ENCODE results near the gene KLF3.
"Not testable (repeated sequence)": the region's sequence is repeated elsewhere in the genome, so short reads cannot be mapped to it uniquely, and the experiment has no call there.

The KLF3 gene

DNA sequence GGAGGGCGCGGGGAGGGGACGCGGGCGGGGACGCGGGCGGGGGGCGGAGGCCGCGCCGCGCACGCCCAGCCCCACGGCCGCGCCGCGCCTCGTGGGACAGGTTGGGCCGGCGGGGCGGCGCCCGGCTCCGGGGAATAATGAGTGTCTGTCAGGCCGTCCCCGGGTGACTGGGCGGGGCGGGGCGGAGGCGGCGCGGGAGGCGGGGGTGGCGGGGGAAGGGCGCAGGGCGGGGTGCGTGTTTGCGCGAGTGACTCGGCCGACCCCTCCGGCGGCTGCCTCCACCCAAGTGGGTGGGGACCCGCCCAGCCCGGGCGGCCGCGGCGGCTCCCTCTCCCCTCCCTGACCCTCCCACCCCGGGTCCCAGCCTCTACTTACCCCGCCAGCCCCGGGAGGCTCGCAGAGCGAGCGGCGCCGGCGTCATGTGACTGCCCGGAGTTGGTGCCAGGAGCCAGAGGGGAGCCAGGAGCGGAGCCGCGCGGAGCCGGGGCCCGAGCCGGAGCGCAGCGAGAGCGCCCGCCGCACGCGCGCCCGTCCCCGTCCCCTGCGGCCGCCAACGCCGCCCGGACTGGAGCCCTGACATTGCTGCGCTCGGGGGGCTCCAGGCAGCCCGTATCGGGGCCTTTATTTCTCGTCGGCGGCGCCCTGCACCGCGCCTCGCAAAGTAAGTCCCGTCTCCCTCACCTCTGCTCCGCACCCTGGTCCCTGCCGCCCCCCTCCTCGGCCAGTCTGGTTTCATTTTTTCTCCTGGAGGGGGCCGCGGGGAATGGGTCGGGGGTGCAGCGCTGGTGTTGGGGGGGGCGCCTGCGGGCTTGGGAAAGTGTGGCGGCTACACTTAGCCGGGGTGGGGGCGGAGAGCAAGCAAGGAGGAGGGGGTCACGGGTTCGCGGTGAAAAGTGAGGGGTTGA, at the start of gene KLF3:
Gene KLF3, plus strand, starts transcription at position 399 of the 905 bp plus-strand sequence. CDS start 16,427 bp downstream, outside the sequence.
- Histone ChIP-seq H3K9me3 (ENCODE audit: control insufficient read depth, insufficient read depth, low read length) (no peaks in the 10 kb centered on the region), H3K27ac (ENCODE audit: low read length) (no peak within 1 kb of the TSS), H3K4me3 (ENCODE audit: low read length) (peak within 1 kb of the TSS; percentile 64; the same call in 1 of the 2 replicates), H3K4me1 (ENCODE audit: control insufficient read depth, insufficient read depth, low read length) (no peaks in the 10 kb centered on the region; the same call in 1 of the 2 replicates), H3K27me3 (ENCODE audit: control insufficient read depth, insufficient read depth, low read length) (peaks cover 5% of the 10 kb centered on the region; the same call in 1 of the 2 replicates), H3K36me3 (ENCODE audit: control insufficient read depth, insufficient read depth, low read length) (no peaks in the 10 kb centered on the region)
- DNase-seq (ENCODE audit: low read depth, low spot score): no peak
- no CpG with 5 or more reads among the region's 110 CpGs for WGBS (ENCODE audit: insufficient coverage, insufficient read length)

DNA sequence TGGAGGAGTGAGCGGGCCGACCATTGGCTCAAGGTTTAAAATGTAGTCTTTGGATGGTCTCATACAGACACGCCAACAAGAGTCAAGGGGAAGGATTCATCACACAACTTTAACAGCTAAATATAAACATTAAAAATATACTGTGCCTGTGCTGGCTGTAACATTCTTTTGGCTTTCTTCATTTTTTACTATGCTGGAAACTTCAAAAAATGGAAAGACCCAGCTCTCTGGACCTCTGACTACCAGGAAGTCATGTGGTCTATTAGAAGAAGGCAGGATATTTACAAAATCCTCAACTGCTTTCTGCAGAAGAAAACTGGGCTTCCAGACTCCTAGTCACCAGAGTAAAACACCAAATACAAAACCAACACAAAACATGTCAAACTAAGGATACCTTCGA, 49.8 kb upstream of the KLF3 start:
- H3K27ac ChIP-seq (ENCODE audit: low read length): no peak overlapping the region
- no peaks in the 10 kb centered on the region for H3K4me1 ChIP-seq (ENCODE audit: control insufficient read depth, insufficient read depth, low read length)
- H3K9me3 ChIP-seq (ENCODE audit: control insufficient read depth, insufficient read depth, low read length): no peaks in the 10 kb centered on the region
- no peaks in the 10 kb centered on the region for H3K36me3 ChIP-seq (ENCODE audit: control insufficient read depth, insufficient read depth, low read length)
- no peak overlapping the region for H3K4me3 ChIP-seq (ENCODE audit: low read length)
- no peak for DNase-seq (ENCODE audit: low read depth, low spot score)
- WGBS (ENCODE audit: insufficient coverage, insufficient read length): no CpG with 5 or more reads among the region's 4 CpGs
- H3K27me3 ChIP-seq (ENCODE audit: control insufficient read depth, insufficient read depth, low read length): no peaks in the 10 kb centered on the region

DNA sequence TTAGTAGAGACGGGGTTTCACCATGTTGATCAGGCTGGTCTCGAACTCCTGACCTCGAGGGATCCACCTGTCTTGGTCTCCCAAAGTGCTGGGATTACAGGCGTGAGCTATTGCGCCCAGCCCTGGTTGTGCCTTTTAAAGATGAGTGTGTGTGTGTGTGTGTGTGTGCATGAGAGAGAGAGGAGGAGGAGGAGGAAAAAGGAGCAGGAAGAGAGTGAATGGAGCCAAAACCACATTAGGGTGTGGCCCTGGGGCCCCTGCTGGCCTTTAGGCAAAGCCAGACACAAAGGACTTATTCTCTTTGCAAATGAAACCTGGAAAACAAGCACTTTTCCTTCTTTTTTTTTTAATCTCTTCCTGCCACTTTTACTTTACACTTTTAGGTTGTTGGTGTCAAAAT, 48.2 kb upstream of the KLF3 start:
- Histone ChIP-seq H3K9me3 (ENCODE audit: control insufficient read depth, insufficient read depth, low read length) (no peaks in the 10 kb centered on the region), H3K27ac (ENCODE audit: low read length) (no peak overlapping the region), H3K36me3 (ENCODE audit: control insufficient read depth, insufficient read depth, low read length) (no peaks in the 10 kb centered on the region), H3K4me3 (ENCODE audit: low read length) (no peak overlapping the region), H3K4me1 (ENCODE audit: control insufficient read depth, insufficient read depth, low read length) (no peaks in the 10 kb centered on the region), H3K27me3 (ENCODE audit: control insufficient read depth, insufficient read depth, low read length) (no peaks in the 10 kb centered on the region)
- WGBS (ENCODE audit: insufficient coverage, insufficient read length): no CpG with 5 or more reads among the region's 5 CpGs
- DNase-seq (ENCODE audit: low read depth, low spot score): no peak

DNA sequence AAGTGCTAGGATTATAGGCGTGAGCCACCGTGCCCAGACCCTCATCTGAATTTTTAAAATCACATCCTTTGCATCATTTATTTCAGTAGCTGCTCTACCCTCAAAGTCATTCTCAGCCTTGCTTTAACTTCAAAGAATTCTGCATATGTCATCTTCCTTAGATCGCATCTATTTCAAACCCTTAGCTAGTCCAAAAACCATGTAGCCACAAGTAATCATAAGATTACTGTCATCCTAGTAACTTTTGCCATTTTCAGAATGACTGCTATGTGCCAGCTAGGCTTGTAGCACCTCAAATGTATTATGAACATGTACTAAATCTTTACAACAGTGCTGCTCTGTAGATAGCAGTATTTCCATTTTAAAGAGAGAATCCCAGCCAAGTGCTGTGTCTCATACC, 45.5 kb upstream of the KLF3 start:
- H3K9me3 ChIP-seq (ENCODE audit: control insufficient read depth, insufficient read depth, low read length): no peaks in the 10 kb centered on the region
- WGBS (ENCODE audit: insufficient coverage, insufficient read length): no CpG with 5 or more reads among the region's 3 CpGs
- H3K4me1 ChIP-seq (ENCODE audit: control insufficient read depth, insufficient read depth, low read length): no peaks in the 10 kb centered on the region
- H3K4me3 ChIP-seq (ENCODE audit: low read length): no peak overlapping the region
- DNase-seq (ENCODE audit: low read depth, low spot score): no peak
- no peak overlapping the region for H3K27ac ChIP-seq (ENCODE audit: low read length)
- no peaks in the 10 kb centered on the region for H3K36me3 ChIP-seq (ENCODE audit: control insufficient read depth, insufficient read depth, low read length)
- H3K27me3 ChIP-seq (ENCODE audit: control insufficient read depth, insufficient read depth, low read length): no peaks in the 10 kb centered on the region

DNA sequence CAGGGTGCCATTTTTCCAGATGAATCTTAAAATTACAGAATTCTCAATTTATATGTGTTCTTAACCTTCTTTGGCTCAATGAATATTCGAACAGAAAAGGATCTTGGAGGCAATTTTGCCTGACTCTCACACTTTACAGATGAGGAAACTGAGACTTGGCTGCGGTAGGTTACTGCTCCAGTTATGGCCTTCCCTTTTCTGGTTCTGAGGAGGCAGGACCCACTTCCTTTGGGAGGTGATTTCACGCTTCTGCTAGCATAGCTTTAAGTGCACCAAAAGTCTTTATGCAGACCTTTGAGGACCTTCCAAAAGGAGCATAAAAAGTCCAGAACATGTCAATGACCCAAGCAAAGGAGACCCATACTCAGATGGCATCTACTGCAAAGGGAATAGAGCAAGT, 44.7 kb upstream of the KLF3 start:
- DNase-seq (ENCODE audit: low read depth, low spot score): no peak
- WGBS (ENCODE audit: insufficient coverage, insufficient read length): no CpG with 5 or more reads among the region's 3 CpGs
- Histone ChIP-seq H3K4me1 (ENCODE audit: control insufficient read depth, insufficient read depth, low read length) (no peaks in the 10 kb centered on the region), H3K27me3 (ENCODE audit: control insufficient read depth, insufficient read depth, low read length) (no peaks in the 10 kb centered on the region), H3K4me3 (ENCODE audit: low read length) (no peak overlapping the region), H3K27ac (ENCODE audit: low read length) (no peak overlapping the region), H3K36me3 (ENCODE audit: control insufficient read depth, insufficient read depth, low read length) (no peaks in the 10 kb centered on the region), H3K9me3 (ENCODE audit: control insufficient read depth, insufficient read depth, low read length) (no peaks in the 10 kb centered on the region)

DNA sequence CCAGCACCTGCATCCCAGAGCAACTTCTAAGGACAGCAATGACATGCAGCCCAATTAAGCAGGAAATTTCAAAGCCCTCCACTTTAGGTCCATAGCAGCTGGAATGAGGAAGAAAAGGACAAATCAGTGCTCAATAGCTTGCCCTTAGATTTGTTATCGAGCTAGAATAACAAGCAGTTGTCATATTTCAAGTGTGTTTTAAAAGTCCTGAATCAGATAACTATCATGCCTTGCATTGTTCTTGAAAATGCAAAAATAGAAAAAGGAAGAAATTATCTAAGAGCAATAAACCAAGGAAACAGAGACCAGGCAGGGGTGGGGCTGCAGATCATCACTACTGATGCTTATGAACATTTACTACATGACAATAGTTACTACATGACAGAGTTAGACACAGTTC, 43.9 kb upstream of the KLF3 start:
- Histone ChIP-seq H3K4me1 (ENCODE audit: control insufficient read depth, insufficient read depth, low read length) (no peaks in the 10 kb centered on the region), H3K27me3 (ENCODE audit: control insufficient read depth, insufficient read depth, low read length) (no peaks in the 10 kb centered on the region), H3K36me3 (ENCODE audit: control insufficient read depth, insufficient read depth, low read length) (no peaks in the 10 kb centered on the region), H3K27ac (ENCODE audit: low read length) (no peak overlapping the region), H3K4me3 (ENCODE audit: low read length) (no peak overlapping the region), H3K9me3 (ENCODE audit: control insufficient read depth, insufficient read depth, low read length) (no peaks in the 10 kb centered on the region)
- no CpG with 5 or more reads among the region's 1 CpG for WGBS (ENCODE audit: insufficient coverage, insufficient read length)
- no peak for DNase-seq (ENCODE audit: low read depth, low spot score)

DNA sequence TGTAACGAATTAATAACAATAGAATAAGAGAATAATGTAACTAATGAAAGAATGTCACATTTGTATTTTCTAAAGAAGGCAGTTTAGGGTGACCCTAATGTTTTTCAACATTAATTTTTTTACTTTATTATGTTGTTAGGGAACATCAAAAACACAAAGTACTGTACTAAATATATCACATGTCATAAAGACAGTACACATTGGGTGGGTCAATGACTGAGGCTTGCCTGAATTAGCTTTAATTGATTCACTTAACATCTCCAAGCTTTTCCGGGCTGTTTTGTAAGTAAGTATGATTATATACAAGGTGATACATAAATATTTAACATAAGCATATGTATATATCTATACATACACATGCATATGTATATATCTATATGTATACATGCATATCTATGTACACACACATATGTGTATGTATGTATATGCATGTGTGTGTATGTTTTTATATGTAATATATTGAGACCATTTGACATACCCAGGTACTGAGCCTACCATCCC, 43.4 kb upstream of the KLF3 start:
- H3K4me1 ChIP-seq (ENCODE audit: control insufficient read depth, insufficient read depth, low read length): no peaks in the 10 kb centered on the region
- H3K9me3 ChIP-seq (ENCODE audit: control insufficient read depth, insufficient read depth, low read length): no peaks in the 10 kb centered on the region
- no CpG with 5 or more reads among the region's 2 CpGs for WGBS (ENCODE audit: insufficient coverage, insufficient read length)
- no peak overlapping the region for H3K27ac ChIP-seq (ENCODE audit: low read length)
- no peak overlapping the region for H3K4me3 ChIP-seq (ENCODE audit: low read length)
- no peaks in the 10 kb centered on the region for H3K36me3 ChIP-seq (ENCODE audit: control insufficient read depth, insufficient read depth, low read length)
- H3K27me3 ChIP-seq (ENCODE audit: control insufficient read depth, insufficient read depth, low read length): no peaks in the 10 kb centered on the region
- no peak for DNase-seq (ENCODE audit: low read depth, low spot score)

DNA sequence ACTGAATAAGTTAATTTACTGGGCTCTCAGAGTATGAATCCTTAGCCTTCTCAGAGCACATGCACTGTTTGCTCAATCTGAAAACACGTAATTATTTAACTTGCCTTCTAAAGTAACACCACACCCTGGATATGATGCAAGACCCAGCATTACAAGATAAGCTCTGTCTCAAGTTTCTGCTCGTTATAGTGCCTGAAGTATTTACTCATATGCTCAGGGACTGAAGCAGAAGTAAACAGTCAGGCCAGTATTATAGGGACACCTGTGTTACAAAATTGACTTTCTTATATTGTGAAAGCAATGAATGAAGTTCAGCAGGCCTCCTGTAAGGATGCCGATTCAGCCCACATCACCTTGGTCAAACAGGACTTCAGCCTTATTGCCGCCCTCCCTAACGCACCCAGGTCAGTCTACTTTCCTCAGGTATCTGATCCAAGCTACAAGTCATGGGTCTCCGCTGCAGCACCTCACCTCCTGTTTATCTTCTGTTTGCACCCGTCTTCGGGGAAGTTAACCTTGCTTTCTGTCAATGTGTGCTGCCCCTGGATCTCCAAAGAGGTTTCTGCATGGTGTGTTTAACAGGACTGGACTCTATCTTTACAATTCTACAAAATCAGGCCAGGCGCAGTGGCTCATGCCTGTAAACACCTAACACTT, 42.8 kb upstream of the KLF3 start:
- WGBS (ENCODE audit: insufficient coverage, insufficient read length): no CpG with 5 or more reads among the region's 9 CpGs
- DNase-seq (ENCODE audit: low read depth, low spot score): no peak
- Histone ChIP-seq H3K9me3 (ENCODE audit: control insufficient read depth, insufficient read depth, low read length) (no peaks in the 10 kb centered on the region), H3K4me1 (ENCODE audit: control insufficient read depth, insufficient read depth, low read length) (no peaks in the 10 kb centered on the region), H3K27me3 (ENCODE audit: control insufficient read depth, insufficient read depth, low read length) (no peaks in the 10 kb centered on the region), H3K36me3 (ENCODE audit: control insufficient read depth, insufficient read depth, low read length) (no peaks in the 10 kb centered on the region), H3K4me3 (ENCODE audit: low read length) (no peak overlapping the region), H3K27ac (ENCODE audit: low read length) (no peak overlapping the region)

DNA sequence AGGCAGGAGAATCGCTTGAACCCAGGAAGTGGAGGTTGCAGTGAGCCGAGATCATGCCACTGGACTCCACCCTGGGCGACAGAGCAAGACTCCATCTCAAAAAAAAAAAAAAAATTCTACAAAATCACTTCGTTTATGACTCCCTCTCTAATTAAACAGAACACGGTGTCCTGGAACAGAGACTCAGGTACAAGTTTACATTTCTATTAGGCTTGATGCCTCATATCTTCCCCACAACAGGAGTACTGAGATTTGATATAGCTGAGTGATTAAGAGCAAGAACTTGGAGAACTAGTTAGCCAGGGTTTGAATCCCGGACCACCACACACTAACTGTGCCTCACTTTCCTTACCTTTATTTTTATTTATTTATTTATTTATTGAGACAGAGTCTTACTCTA, 42.2 kb upstream of the KLF3 start:
- Histone ChIP-seq H3K4me1 (ENCODE audit: control insufficient read depth, insufficient read depth, low read length) (no peaks in the 10 kb centered on the region), H3K27me3 (ENCODE audit: control insufficient read depth, insufficient read depth, low read length) (no peaks in the 10 kb centered on the region), H3K27ac (ENCODE audit: low read length) (no peak overlapping the region), H3K36me3 (ENCODE audit: control insufficient read depth, insufficient read depth, low read length) (no peaks in the 10 kb centered on the region), H3K4me3 (ENCODE audit: low read length) (no peak overlapping the region), H3K9me3 (ENCODE audit: control insufficient read depth, insufficient read depth, low read length) (no peaks in the 10 kb centered on the region)
- DNase-seq (ENCODE audit: low read depth, low spot score): no peak
- no CpG with 5 or more reads among the region's 6 CpGs for WGBS (ENCODE audit: insufficient coverage, insufficient read length)

DNA sequence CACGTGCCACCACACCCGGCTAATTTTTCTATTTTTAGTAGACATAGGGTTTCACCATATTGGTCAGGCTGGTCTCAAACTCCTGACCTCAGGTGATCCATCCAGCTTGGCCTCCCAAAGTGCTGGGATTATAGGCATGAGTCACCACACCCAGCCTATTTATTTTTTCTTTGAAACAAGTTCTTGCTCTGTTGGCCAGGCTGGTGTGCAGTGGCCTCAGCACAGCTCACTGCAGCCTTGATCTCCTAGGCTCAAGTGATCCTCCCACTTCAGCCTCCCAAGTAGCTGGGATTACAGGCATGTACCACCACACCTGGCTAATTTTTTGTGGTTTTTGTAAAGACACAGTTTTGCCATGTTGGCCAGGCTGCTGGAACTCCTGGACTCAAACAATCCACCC, 41.7 kb upstream of the KLF3 start:
- no CpG with 5 or more reads among the region's 2 CpGs for WGBS (ENCODE audit: insufficient coverage, insufficient read length)

More for the DNA sequence above, 41.7 kb upstream of the KLF3 start:
- H3K27me3 ChIP-seq (ENCODE audit: control insufficient read depth, insufficient read depth, low read length); H3K9me3 ChIP-seq (ENCODE audit: control insufficient read depth, insufficient read depth, low read length); H3K4me3 ChIP-seq (ENCODE audit: low read length); DNase-seq (ENCODE audit: low read depth, low spot score); H3K27ac ChIP-seq (ENCODE audit: low read length); H3K4me1 ChIP-seq (ENCODE audit: control insufficient read depth, insufficient read depth, low read length); H3K36me3 ChIP-seq (ENCODE audit: control insufficient read depth, insufficient read depth, low read length): not testable (repeated sequence)

Measured in iPS DF 6.9 (cell line).